Stimulated activated CD4-positive, alpha-beta T cell treated with anti-CD3 and anti-CD28 coated beads, Interleukin-2, amount 100 ng/mL, for 48 hours (primary cell): Measurements from ENCODE around the gene CCT2.
A peak's percentile ranks its signal among the peaks of the same experiment; 100 is the strongest.

ENCODE experiments used
- DNase-seq, 2 donors: peaks; one replicate each; pipeline ENCODE4 v3.0.0-alpha.2; 2020

CCT2 gene

DNA sequence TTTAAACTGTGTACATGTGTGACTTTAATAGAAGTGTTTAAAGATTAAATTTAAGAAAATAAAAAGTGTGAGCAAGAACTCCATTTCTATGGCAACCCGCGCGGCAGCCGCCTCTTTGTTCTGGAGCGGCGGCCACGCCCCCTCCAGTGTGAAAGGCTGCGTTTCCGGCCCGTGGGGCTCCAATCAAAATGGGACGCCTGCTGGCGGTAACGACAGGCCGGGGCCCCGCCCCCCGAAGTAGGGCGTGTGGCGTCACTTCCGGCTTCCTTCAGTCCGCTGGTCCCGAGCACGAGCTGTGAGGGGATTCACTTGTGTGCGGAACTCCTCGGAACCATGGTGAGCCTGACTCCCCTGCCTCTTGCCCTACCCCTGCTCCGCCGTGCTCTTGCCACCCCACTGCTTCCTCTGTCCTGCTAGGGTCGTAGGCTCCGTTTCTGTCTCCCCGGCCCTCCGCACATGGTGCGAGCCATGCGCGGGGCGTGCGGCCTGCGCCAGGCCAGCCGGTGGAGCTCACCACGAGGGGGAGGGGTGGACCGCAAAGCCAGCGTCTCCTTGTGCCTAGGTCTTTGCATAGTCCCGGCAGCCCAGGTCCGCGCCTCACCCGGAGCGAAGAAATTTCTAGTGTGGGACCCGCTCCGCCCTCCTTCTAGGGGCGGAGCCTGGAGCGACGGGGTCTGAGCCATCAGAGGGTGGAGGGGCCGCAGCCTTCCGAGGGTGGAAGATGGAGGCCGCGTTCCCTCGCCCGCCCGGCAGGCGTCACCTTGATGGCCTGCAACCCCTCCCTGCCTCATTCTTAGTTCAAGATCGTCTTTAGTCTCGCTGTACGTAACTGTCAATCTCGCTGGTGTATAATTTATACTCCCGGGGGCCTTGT is at the start of gene CCT2:
CCT2 (plus strand) TSS at position 271 of the 874 bp plus-strand sequence; CDS start at position 334, 63 bp downstream.
- peak; percentile 90 to 94 for DNase-seq

DNA sequence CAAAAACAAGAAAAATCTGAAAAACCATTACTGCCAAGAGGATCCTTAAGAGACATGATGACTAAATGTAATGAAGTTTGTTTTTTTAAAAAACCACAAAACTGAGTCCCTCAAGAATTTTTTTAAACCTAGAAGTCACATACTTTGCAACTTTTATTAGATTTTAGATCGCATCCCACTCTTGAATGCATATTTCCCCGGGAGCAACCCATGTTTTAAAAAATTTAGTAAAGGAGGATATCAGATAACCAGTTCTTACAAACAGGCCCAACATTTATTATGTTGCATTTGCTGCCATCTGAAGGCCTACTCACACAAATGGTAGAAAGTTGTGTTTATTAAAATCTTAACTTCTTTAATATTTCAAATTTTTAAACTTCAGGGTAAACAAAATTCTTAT is 44.3 kb upstream of the CCT2 start:
- DNase-seq, result no peak

DNA sequence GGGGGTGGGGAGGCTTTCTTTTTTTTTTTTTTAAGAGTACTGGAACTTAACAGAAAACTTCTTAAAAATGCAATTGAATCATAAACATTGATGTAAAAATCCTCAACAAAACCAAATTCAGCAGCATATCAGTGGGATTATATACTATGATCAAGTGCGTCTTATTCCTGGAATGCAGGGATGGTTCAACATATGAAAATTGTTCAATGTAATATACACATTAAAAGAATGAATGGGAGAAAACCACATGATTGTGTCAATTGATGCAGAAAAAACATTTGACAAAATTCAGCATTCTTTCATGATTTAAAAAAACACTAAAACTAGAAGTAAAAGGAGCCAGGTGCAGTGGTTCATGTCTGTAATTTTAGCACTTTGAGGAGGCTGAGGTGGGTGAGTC is 41.2 kb upstream of the CCT2 start:
- DNase-seq, result no peak

DNA sequence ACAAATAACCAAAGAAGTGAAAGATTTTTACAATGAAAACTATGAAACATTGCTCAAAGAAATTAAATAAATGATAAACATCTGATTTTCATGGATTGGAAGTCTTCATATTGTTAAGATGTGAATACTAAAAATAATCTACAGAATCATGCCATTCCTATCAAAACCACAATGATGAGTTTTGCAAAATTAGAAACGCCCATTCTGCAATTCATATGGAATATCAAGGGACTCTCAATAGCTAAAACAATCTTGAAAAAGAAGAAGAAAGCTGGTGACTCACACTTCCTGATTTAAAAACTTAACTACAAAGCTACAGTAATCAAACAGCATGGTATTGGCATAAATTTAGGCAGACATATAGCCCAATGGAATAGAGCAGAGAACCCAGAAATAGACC is 40.2 kb upstream of the CCT2 start:
- DNase-seq, result no peak

DNA sequence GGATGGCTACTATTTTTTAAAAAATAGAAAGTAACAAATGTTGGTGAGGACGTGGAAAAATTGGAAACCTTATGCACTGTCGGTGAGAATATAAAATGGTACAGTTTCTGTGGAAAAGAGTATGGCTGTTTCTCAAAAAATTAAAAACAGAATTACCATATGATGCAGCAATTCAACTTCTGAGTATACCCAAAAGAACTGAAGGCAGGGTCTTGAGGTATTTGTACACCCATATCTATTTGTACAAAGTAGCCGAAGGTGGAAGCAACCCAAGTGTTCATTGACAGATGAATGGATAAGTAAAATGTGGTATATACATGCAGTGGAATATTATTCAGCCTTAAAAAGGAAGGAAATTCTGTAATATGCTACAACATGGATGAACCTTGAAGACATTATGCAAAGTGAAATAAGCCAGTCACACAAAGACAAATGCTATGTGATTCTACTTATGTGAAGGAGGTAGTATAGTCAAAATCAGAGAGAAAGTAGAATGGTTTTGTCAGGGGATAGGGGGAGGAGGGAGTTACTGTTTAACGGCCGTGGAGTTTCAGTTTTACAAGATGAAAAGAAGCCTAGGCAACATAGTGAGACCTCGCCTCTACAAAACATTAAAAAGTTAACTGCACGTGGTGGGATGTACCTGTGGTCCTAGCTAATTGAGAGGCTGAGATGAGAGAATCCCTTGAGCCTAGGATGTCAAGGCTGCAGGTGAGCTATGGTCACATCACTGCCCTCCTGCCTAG is 38.4 kb upstream of the CCT2 start:
- no peak for DNase-seq

DNA sequence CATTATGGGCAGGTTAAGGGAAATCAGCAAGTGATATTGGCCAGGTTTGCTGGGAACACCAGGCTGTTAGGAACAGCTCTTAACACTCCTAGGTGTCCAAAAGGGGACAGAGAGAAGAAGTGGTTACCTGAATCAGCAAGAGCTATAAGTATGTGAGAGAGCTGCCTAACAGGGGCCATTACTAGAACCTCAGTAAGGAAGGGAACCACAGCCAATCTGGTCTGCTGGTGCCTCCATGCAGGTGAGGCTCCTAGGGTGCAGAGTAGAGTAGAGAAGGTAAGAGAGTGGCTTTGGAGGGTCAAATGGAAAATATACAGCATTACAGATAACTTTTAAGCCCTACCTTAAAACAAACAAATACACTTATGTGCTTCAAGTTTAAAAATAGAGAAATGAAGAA is 36.6 kb upstream of the CCT2 start:
- DNase-seq, result no peak

DNA sequence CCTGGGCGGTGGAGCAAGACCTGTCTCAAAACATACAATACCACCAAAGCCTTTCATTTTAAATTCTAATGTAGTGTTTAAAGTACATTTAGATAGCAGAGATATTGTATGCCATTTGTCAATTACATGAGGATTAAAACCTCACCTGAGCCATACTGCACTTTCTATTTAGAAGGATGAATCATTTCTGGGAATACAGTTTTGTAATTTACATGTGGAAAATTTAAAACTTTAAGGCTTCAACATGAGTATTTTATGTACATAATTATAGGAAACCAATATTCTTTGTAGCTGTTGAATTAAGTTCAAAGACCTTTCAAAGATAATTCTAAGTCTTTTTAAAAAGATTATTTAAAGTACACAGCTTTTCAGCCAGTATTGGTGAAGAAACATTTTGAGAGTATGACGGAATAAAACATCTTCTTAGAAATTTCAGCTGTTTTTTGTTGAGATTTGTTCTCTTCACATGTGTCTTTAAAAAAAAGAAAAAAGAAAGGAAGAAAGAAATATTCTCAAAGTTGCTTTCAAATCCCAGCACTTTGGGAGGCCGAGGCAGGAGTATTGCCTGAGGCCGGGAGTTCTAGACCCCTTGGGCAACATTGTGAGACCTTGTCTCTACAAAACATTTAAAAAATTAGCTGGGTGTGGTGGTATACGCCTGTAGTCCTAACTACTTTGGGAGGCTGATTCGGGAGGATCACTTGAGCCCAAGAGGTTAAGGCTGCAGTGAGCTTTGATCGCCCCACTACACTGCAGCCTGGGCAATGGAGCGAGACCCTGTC is 34.5 kb upstream of the CCT2 start:
- no peak for DNase-seq

DNA sequence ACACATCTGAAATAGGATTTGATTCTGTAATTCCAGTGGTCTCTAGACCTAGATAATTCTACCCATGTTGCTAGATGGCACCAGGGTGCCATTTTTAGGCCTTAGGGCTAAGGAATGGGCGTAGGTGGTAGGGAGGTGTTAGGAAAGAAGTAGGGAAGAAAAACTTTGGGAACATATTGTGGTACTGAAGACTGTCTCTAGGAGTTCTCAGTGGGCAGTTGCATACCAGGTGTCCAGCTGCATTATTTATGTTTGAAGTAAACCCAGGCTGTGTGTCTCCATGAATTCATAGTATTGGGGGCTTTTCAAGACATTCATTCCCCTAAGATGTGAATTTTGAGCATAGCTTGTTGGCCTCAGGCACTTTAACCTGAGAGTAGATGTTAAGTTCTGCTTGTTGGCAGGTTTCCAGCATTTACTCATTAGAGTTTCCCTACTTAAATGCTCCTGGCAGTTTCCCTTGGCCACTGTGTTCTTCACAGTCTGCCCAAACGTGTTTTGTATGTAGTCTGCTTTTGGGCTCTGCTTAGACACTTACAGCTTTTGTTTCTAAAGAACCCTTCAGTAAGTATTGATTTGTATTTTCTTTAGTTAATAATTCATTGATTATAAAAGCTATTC is 31.5 kb upstream of the CCT2 start:
- no peak for DNase-seq

DNA sequence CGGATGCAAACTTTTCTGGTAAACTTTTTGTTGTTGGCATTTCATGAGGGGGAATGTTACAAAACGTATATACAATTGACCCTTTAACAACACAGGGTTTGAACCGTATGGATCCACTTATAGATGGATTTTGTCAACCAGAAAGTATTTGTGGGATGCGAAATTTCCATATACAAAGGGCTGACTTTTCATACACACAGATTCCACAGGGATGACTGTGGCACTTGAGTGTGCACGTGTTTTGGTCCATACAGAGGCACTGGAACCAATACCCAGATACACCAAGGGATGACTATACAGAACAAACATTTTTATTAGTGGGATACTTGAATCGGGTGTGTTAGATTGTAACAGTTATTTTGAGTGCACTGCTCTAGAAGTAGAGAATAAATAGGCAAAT is 29.8 kb upstream of the CCT2 start:
- DNase-seq, result no peak

DNA sequence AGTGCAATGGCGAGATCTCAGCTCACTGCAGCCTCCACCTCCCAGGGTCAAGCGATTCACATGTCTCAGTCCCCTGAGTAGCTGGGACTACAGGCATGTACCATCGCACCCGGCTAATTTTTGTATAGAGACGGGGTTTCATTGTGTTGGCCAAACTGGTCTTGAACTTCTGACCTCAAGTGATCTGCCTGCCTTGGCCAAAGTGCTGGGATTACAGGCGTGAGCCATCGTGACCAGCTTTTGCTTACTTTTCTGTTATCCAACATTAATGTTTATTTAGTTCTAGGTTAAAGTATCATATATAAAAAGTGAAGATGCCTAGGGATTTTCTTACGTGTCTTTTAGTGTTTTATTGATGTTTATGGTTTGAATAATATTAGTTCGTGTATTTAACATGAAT is 28.9 kb upstream of the CCT2 start:
- DNase-seq, result no peak

DNA sequence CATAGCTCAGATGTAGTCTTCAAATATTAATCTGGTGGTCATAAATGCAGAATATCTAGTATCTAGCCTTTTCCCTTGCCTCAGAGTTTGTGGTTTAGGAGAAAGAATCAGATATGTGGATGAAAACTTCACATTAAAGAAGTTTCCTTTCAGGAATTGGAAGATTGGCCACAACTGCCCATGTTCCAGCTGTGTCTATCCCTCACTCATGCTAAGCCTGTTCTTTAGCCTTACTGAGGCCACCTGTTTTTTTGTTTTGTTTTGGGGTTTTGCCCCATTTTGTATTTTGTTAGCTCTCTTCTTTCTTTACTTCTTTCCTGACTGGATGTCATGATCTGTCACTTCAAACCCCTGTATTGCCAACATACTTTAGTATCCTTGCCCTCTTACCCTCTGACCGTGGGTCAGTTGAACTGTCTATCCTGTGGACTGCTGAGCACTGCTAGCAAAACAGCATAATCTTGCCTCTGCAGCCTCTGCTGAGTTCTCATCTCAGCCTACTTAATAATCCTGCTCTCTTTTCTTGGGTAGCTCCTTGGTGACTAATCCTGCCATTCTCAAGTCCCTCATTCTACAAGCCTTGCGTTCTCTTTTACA is 22.0 kb upstream of the CCT2 start:
- DNase-seq, result no peak

DNA sequence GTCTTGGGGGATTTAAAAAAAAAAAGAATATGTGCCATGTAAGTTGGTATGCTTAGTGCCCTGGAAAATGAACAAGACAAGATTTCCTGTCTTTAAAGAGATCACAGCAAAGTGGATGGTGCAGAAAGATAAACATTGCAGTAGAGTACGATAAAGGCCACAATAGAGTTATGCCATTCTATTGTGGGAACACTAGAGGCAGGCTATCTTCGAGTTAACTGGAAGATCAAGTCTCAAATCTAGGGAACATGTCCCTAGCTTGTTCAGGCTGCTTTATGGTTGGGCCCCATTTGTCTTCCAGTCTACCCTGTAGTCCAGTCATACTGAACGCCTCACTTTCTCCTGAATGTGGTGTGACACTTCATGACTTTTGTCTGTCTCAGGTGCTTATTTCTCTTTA is 18.7 kb upstream of the CCT2 start:
- DNase-seq, result no peak

DNA sequence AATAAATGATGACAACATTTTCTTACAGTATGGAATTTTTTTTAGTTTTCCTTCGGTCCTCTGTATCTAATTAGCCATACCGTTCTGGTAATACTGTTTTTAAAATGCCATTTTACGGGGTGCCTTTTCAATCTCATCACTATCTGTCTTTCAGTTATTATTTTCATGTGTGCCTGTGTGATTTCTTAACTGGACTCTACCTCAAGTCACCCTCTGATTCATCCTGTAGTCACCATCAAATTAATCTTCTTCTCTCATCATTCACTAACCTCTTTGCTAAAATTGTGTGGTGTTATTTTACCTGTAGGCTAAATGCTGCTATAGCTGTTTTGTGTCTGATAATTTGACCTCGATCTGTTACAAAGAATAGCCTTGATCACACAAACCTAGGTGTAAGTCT is 16.0 kb upstream of the CCT2 start:
- no peak for DNase-seq

DNA sequence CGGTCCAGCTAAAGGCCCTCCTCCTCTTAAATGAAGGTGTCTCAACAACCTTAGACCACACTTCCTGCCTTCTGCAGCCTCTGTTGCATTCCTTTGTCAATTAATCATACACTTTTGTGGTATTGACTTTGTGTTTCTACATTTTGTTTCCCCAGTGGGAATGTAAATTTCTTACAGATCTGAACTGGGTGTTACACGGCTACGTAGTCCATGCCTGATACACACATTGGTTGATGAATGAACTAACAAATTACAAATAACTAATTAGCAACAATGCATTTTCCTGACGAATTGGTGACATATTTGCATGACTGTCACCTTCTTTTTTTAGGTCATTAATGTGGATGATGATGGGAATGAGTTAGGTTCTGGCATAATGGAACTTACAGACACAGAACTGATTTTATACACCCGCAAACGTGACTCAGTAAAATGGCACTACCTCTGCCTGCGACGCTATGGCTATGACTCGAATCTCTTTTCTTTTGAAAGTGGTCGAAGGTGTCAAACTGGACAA is 15.2 kb upstream of the CCT2 start:
- DNase-seq, result no peak

DNA sequence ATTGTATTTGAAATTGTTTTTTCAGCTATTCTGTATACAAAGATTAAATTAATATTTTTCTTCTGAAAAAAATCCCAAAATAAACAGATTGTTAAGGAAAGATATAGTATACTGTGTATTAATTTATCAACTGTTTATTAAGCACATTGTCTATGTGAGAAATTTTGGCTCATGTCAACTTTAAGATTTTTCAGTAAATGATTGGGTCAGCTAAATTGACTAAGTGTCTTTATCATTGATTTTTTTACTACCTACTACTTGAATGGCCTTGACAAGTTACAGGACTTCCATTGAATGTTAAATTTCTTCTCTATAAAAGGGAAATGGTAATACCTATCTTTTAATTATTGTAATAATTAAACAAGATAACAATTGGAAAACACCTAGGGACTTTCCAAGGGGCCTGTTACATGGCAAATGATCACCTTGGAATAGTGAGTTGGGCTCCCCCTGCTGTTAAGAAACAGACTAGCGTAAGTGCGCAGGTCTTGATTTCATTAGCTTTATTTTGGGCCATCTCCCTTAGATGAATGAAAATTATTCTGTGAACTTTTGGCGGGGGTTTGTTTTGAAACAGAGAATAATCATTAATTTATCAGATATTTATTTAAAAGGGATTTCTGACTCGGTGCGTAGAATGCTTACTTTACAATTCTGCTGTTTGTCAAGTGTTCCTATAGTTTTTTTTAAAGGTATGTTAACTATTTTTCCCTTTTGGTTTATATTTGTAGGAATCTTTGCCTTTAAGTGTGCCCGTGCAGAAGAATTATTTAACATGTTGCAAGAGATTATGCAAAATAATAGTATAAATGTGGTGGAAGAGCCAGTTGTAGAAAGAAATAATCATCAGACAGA is 14.5 kb upstream of the CCT2 start:
- peak; percentile 36 to 39 for DNase-seq

DNA sequence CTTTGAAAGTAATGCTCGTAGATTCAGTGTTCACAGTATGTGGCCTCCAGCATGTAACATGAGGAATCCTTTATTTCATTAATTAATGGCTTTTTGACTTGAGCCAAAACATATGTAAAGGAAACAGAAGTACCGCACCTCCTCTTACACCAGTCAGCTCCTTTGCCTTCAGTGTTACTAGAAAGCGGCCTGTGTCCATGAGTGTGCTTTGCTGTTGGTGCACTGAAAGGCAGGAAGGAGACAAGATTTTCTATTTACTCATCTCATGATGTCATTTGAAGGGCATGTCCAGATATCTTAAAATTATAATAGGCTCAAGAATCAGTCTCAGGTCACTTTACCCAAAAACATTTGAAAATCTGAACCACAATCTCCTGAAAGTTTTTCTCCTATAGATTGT is 9.9 kb upstream of the CCT2 start:
- DNase-seq, result no peak

DNA sequence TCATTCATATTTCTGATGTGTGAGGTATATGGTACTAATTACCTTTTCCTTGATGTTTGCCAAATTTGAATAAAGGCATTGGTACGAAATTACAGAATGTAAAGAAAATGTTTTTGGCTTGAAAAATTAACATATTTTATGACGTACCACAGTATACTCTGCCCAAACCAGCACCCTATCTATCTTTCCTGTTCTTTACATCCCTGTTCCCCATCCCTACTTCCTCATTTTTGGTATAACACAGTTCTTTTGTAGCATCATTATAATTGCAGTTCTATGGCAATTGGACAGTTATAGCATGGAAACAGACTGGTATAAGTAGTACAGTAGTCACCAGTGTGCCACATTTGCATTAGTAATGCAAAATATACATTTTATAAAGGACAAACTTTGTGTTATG is 7.0 kb upstream of the CCT2 start:
- no peak for DNase-seq

DNA sequence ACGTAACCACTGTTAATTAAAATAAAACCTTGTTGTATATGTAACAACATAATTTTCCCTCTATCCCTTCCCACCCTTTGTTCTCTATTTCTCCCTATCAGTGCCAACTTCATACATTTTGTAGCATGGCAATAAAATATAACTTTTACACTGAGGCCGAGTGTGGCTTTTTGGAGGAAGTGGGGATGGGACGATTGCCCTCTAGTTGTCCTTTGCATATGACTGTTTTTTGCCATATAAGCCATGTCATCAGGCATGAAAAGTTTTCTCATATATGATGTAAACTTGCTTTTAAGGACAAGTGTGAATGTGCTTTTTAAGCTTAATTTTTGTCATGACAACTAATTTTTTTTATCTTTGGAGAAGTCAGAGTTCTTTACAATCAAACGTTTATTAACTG is 6.2 kb upstream of the CCT2 start:
- DNase-seq, result no peak

DNA sequence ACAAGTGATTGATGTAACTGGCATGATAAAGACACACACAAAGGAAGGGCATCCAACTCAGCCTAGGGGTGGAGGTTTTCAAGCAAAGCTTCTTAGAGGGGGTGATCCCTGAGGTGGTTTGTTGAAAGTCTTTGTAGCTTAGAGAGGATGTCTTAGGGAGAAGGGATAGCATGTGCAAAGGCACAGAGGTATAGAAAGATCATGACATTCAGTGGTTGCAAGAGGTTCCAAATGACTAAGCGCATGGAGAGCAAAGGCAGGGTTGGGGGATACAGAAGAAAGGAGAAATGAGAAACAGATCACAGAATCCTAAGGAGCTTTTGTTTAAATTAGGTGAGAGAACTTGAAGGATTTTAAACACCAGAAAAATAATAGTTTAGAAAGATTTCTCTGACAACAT is 5.2 kb upstream of the CCT2 start:
- DNase-seq, result no peak

DNA sequence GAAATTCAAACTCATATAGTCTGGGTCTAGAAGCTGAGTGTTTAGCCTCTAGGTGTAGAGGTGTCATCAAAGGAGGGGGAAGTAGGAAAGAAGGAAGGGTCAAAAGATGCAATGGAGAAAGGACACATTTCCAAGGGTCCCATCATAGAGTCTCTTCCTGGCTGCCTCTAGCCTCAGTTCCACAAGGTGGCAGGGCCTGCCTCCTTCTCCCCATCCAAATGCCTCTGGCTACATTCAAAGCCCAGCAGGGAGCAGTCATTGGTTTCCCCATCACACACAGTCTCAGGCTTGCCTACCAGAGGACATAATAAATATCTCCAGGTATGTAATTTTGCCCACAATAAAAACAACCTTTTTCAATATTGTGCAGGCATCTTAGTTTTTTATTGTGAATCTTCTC is 2.1 kb upstream of the CCT2 start:
- no peak for DNase-seq

DNA sequence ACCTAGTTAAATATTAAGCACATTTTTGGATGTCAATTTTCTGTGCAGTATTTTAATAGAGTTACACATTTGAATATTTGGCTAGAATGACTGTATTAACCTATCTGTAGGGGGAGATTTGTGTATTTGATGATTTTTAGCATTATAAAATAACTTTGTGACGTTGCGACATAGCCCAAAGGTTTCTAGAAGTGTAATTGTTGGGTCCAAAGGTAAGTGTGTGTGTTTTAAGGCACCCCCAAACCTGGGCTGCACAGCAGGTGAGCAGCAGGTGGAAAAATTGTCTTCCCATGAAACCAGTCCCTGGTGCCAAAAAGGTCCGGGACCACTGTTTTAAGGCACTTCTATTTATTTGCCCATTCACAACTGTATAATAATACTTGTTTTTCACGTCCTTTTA is 3.3 kb downstream of the CCT2 start:
- DNase-seq, result no peak

DNA sequence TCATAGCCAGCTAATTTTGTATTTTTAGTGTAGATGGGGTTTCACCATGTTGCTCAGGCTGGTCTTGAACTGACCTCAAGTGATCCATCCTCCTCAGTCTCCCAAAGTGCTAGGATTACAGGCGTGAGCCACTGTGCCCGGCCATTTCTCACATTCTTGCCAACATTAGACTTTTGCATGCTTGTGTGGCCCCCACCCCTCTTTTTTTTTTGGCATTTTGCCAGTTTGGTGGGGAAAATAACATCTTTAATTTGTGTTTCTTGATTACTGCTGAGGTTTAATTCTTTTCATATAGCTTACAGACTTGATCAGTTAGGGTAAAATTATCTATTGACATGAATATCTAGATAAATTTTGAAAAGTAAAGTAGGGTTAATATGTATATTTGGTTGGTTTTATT is 3.8 kb downstream of the CCT2 start:
- DNase-seq, result no peak
